ENCODE data around the gene CDC14A.

CDC14A gene

GRCh38 chr1:100411574-100411973, 59.3 kb downstream of the CDC14A start:
- H2AFZ ChIP-seq (ENCODE audit: low read depth, low read length): no peak overlapping the region
- H2BK5ac ChIP-seq (ENCODE audit: low read depth, low read length, poor library complexity, severe bottlenecking): no peak overlapping the region
- H3K36me3 ChIP-seq (ENCODE audit: control insufficient read depth in 1 of 2, insufficient read depth in 2 of 2, low read depth in 1 of 2, low read length in 2 of 2): no peaks in the 10 kb centered on the region
- no peak overlapping the region for H2BK120ac ChIP-seq (ENCODE audit: low read depth, low read length)
- H4K91ac ChIP-seq (ENCODE audit: low read length): no peak overlapping the region
- H4K8ac ChIP-seq (ENCODE audit: low read length): no peak overlapping the region
- H2BK12ac ChIP-seq (ENCODE audit: low read length in 2 of 2): no peak overlapping the region
- no peak overlapping the region for H2AK5ac ChIP-seq (ENCODE audit: low read length, severe bottlenecking)
- no peak for DNase-seq
- H3K79me1 ChIP-seq (replicated peaks; ENCODE audit: low read length, poor library complexity, severe bottlenecking): peaks cover 6% of the 10 kb centered on the region
- no peak overlapping the region for H3K4me2 ChIP-seq (ENCODE audit: low read length, poor library complexity, severe bottlenecking)
- H3K18ac ChIP-seq (ENCODE audit: low read depth in 1 of 2, low read length in 2 of 2): no peak overlapping the region
- H3K4me1 ChIP-seq (ENCODE audit: control insufficient read depth, insufficient read depth, low read depth, low read length): no peaks in the 10 kb centered on the region
- no peak overlapping the region for H3K9ac ChIP-seq (ENCODE audit: low read length)
- H3K4me3 ChIP-seq (ENCODE audit: insufficient read depth in 1 of 2, low read depth in 1 of 2, low read length in 2 of 2): no peak overlapping the region
- H3K27ac ChIP-seq (ENCODE audit: low read length, poor library complexity, severe bottlenecking): no peak overlapping the region
- no peak overlapping the region for H3K14ac ChIP-seq (ENCODE audit: low read length in 2 of 2)
- no peaks in the 10 kb centered on the region for H3K9me3 ChIP-seq (ENCODE audit: control insufficient read depth, low read length)
- no peaks in the 10 kb centered on the region for H3K27me3 ChIP-seq (ENCODE audit: control insufficient read depth in 1 of 2, insufficient read depth in 1 of 2, low read length in 2 of 2)
- no peak overlapping the region for H2BK15ac ChIP-seq (ENCODE audit: low read depth, poor library complexity, severe bottlenecking)
- no peak overlapping the region for H3K23ac ChIP-seq (ENCODE audit: low read length in 2 of 2)
- H3K4ac ChIP-seq (ENCODE audit: low read depth in 1 of 2, low read length in 2 of 2): no peak overlapping the region

GRCh38 chr1:100413035-100413434, 60.7 kb downstream of the CDC14A start:
- Histone ChIP-seq H2BK15ac (ENCODE audit: low read depth, poor library complexity, severe bottlenecking) (no peak overlapping the region), H3K27ac (ENCODE audit: low read length, poor library complexity, severe bottlenecking) (no peak overlapping the region), H2AFZ (ENCODE audit: low read depth, low read length) (no peak overlapping the region), H2AK5ac (ENCODE audit: low read length, severe bottlenecking) (no peak overlapping the region), H3K9me3 (ENCODE audit: control insufficient read depth, low read length) (no peaks in the 10 kb centered on the region), H2BK12ac (ENCODE audit: low read length in 2 of 2) (no peak overlapping the region), H3K4me1 (ENCODE audit: control insufficient read depth, insufficient read depth, low read depth, low read length) (no peaks in the 10 kb centered on the region), H3K14ac (ENCODE audit: low read length in 2 of 2) (no peak overlapping the region), H3K27me3 (ENCODE audit: control insufficient read depth in 1 of 2, insufficient read depth in 1 of 2, low read length in 2 of 2) (no peaks in the 10 kb centered on the region), H3K4me3 (ENCODE audit: insufficient read depth in 1 of 2, low read depth in 1 of 2, low read length in 2 of 2) (no peak overlapping the region), H3K4ac (ENCODE audit: low read depth in 1 of 2, low read length in 2 of 2) (no peak overlapping the region), H2BK5ac (ENCODE audit: low read depth, low read length, poor library complexity, severe bottlenecking) (no peak overlapping the region), H3K79me1 (replicated peaks; ENCODE audit: low read length, poor library complexity, severe bottlenecking) (peaks cover 4% of the 10 kb centered on the region), H3K23ac (ENCODE audit: low read length in 2 of 2) (no peak overlapping the region), H3K9ac (ENCODE audit: low read length) (no peak overlapping the region), H3K18ac (ENCODE audit: low read depth in 1 of 2, low read length in 2 of 2) (no peak overlapping the region), H4K91ac (ENCODE audit: low read length) (no peak overlapping the region), H3K36me3 (ENCODE audit: control insufficient read depth in 1 of 2, insufficient read depth in 2 of 2, low read depth in 1 of 2, low read length in 2 of 2) (no peaks in the 10 kb centered on the region), H3K4me2 (ENCODE audit: low read length, poor library complexity, severe bottlenecking) (no peak overlapping the region), H2BK120ac (ENCODE audit: low read depth, low read length) (no peak overlapping the region), H4K8ac (ENCODE audit: low read length) (no peak overlapping the region)
- DNase-seq: no peak
- 94% methylated on average over 2 of the region's 2 CpGs for WGBS

GRCh38 chr1:100414693-100415497, 62.6 kb downstream of the CDC14A start:
- no peak overlapping the region for H2AK5ac ChIP-seq (ENCODE audit: low read length, severe bottlenecking)
- H2BK120ac ChIP-seq (ENCODE audit: low read depth, low read length): no peak overlapping the region
- no peak overlapping the region for H4K91ac ChIP-seq (ENCODE audit: low read length)
- no peak overlapping the region for H2BK15ac ChIP-seq (ENCODE audit: low read depth, poor library complexity, severe bottlenecking)
- H3K23ac ChIP-seq (ENCODE audit: low read length in 2 of 2): no peak overlapping the region
- no peaks in the 10 kb centered on the region for H3K4me1 ChIP-seq (ENCODE audit: control insufficient read depth, insufficient read depth, low read depth, low read length)
- no peak overlapping the region for H2AFZ ChIP-seq (ENCODE audit: low read depth, low read length)
- no peak overlapping the region for H3K14ac ChIP-seq (ENCODE audit: low read length in 2 of 2)
- peaks cover 1% of the 10 kb centered on the region for H3K79me1 ChIP-seq (replicated peaks; ENCODE audit: low read length, poor library complexity, severe bottlenecking)
- no peak overlapping the region for H4K8ac ChIP-seq (ENCODE audit: low read length)
- no peak overlapping the region for H3K9ac ChIP-seq (ENCODE audit: low read length)
- no peak overlapping the region for H3K27ac ChIP-seq (ENCODE audit: low read length, poor library complexity, severe bottlenecking)
- DNase-seq: no peak
- no peak overlapping the region for H3K4me2 ChIP-seq (ENCODE audit: low read length, poor library complexity, severe bottlenecking)
- H3K27me3 ChIP-seq (ENCODE audit: control insufficient read depth in 1 of 2, insufficient read depth in 1 of 2, low read length in 2 of 2): no peaks in the 10 kb centered on the region
- no peak overlapping the region for H3K4ac ChIP-seq (ENCODE audit: low read depth in 1 of 2, low read length in 2 of 2)
- H3K36me3 ChIP-seq (ENCODE audit: control insufficient read depth in 1 of 2, insufficient read depth in 2 of 2, low read depth in 1 of 2, low read length in 2 of 2): no peaks in the 10 kb centered on the region
- H3K18ac ChIP-seq (ENCODE audit: low read depth in 1 of 2, low read length in 2 of 2): no peak overlapping the region
- H3K4me3 ChIP-seq (ENCODE audit: insufficient read depth in 1 of 2, low read depth in 1 of 2, low read length in 2 of 2): no peak overlapping the region
- no peak overlapping the region for H2BK5ac ChIP-seq (ENCODE audit: low read depth, low read length, poor library complexity, severe bottlenecking)
- WGBS: 97% methylated on average over 4 of the region's 5 CpGs
- no peak overlapping the region for H2BK12ac ChIP-seq (ENCODE audit: low read length in 2 of 2)
- H3K9me3 ChIP-seq (ENCODE audit: control insufficient read depth, low read length): no peaks in the 10 kb centered on the region

- Histone ChIP-seq H3K27ac (ENCODE audit: low read length, poor library complexity, severe bottlenecking) (no peak overlapping the region), H3K4me1 (ENCODE audit: control insufficient read depth, insufficient read depth, low read depth, low read length) (no peaks in the 10 kb centered on the region), H4K8ac (ENCODE audit: low read length) (no peak overlapping the region), H2BK5ac (ENCODE audit: low read depth, low read length, poor library complexity, severe bottlenecking) (no peak overlapping the region), H3K23ac (ENCODE audit: low read length in 2 of 2) (no peak overlapping the region), H3K18ac (ENCODE audit: low read depth in 1 of 2, low read length in 2 of 2) (no peak overlapping the region), H3K4me3 (ENCODE audit: insufficient read depth in 1 of 2, low read depth in 1 of 2, low read length in 2 of 2) (no peak overlapping the region), H2AFZ (ENCODE audit: low read depth, low read length) (no peak overlapping the region), H3K9me3 (ENCODE audit: control insufficient read depth, low read length) (no peaks in the 10 kb centered on the region), H3K4ac (ENCODE audit: low read depth in 1 of 2, low read length in 2 of 2) (no peak overlapping the region), H2BK15ac (ENCODE audit: low read depth, poor library complexity, severe bottlenecking) (no peak overlapping the region), H4K91ac (ENCODE audit: low read length) (no peak overlapping the region), H3K4me2 (ENCODE audit: low read length, poor library complexity, severe bottlenecking) (no peak overlapping the region), H3K14ac (ENCODE audit: low read length in 2 of 2) (no peak overlapping the region), H3K9ac (ENCODE audit: low read length) (no peak overlapping the region), H2BK120ac (ENCODE audit: low read depth, low read length) (no peak overlapping the region), H3K27me3 (ENCODE audit: control insufficient read depth in 1 of 2, insufficient read depth in 1 of 2, low read length in 2 of 2) (no peaks in the 10 kb centered on the region), H3K36me3 (ENCODE audit: control insufficient read depth in 1 of 2, insufficient read depth in 2 of 2, low read depth in 1 of 2, low read length in 2 of 2) (no peaks in the 10 kb centered on the region), H2AK5ac (ENCODE audit: low read length, severe bottlenecking) (no peak overlapping the region), H3K79me1 (replicated peaks; ENCODE audit: low read length, poor library complexity, severe bottlenecking) (peaks cover 1% of the 10 kb centered on the region), H2BK12ac (ENCODE audit: low read length in 2 of 2) (no peak overlapping the region)
- no peak for DNase-seq
These were observed 63.1 kb downstream of the CDC14A start for GRCh38 chr1:100415498-100415778.
